Mesenchymal stem cell (in vitro differentiated cells and primary cell): ENCODE measurements around the gene FAIM2.

Source experiments
- DNase-seq: peaks from one replicate; pipeline ENCODE4 v3.0.0-alpha.2; 2013
- H2AFZ ChIP-seq: one replicate; pipeline ENCODE4 v1.6.1; 2013; ENCODE audit warnings: low read depth, mild to moderate bottlenecking, control low read depth, inconsistent platforms, low read length, moderate library complexity
- H2AK5ac ChIP-seq: 2 replicates; pipeline ENCODE4 v1.6.1; 2013; ENCODE audit warnings: low read length, moderate library complexity, mild to moderate bottlenecking, inconsistent platforms; ENCODE audit not compliant: severe bottlenecking
- H2BK120ac ChIP-seq: one replicate; pipeline ENCODE4 v1.6.1; 2013; ENCODE audit warnings: low read depth, mild to moderate bottlenecking, inconsistent platforms, low read length, moderate library complexity
- H2BK12ac ChIP-seq, 2 experiments: one replicate each; pipeline ENCODE4 v1.6.1; 2013; ENCODE audit warnings: inconsistent platforms in 2 of 2, low read length in 2 of 2, mild to moderate bottlenecking in 2 of 2, moderate library complexity in 2 of 2, control low read depth in 1 of 2
- H2BK15ac ChIP-seq: one replicate; pipeline ENCODE4 v1.6.1; 2013; ENCODE audit warnings: mild to moderate bottlenecking, low read depth, inconsistent platforms; ENCODE audit not compliant: poor library complexity, severe bottlenecking
- H2BK5ac ChIP-seq: 2 replicates; pipeline ENCODE4 v1.6.1; 2013; ENCODE audit warnings: low read depth, mild to moderate bottlenecking, low read length, control low read depth, inconsistent platforms; ENCODE audit not compliant: poor library complexity, severe bottlenecking
- H3K14ac ChIP-seq, 2 experiments: one replicate each; pipeline ENCODE4 v1.6.1; 2013; ENCODE audit warnings: inconsistent platforms in 2 of 2, low read length in 2 of 2, control low read depth in 1 of 2, mild to moderate bottlenecking in 1 of 2, moderate library complexity in 1 of 2
- H3K18ac ChIP-seq, 2 experiments: one replicate each; pipeline ENCODE4 v1.6.1; 2013; ENCODE audit warnings: inconsistent platforms in 2 of 2, low read length in 2 of 2, control low read depth in 1 of 2, low read depth in 1 of 2, mild to moderate bottlenecking in 1 of 2
- H3K23ac ChIP-seq, 2 experiments: one replicate each; pipeline ENCODE4 v1.6.1; 2013; ENCODE audit warnings: inconsistent platforms in 2 of 2, low read length in 2 of 2, mild to moderate bottlenecking in 2 of 2, moderate library complexity in 2 of 2, control low read depth in 1 of 2
- H3K27ac ChIP-seq: 2 replicates; pipeline ENCODE4 v1.5.1; 2013; ENCODE audit warnings: mild to moderate bottlenecking, moderate library complexity, low read length, control low read depth, inconsistent platforms; ENCODE audit not compliant: poor library complexity, severe bottlenecking
- H3K27me3 ChIP-seq, 2 experiments: 2 replicates each; pipeline versions ENCODE4 v1.6.1 to v1.7.0; 2013; ENCODE audit warnings: low read length in 2 of 2, mild to moderate bottlenecking in 2 of 2, moderate library complexity in 2 of 2, control low read depth in 1 of 2, inconsistent platforms in 1 of 2; ENCODE audit not compliant: control insufficient read depth in 1 of 2, insufficient read depth in 1 of 2
- H3K36me3 ChIP-seq, 2 experiments: 2 replicates each; pipeline versions ENCODE4 v1.6.1 to v1.7.0; 2013; ENCODE audit warnings: low read length in 2 of 2, control low read depth in 1 of 2, inconsistent platforms in 1 of 2, low read depth in 1 of 2, mild to moderate bottlenecking in 1 of 2; ENCODE audit not compliant: insufficient read depth in 2 of 2, control insufficient read depth in 1 of 2
- H3K4ac ChIP-seq, 2 experiments: one replicate each; pipeline ENCODE4 v1.6.1; 2013; ENCODE audit warnings: inconsistent platforms in 2 of 2, low read length in 2 of 2, mild to moderate bottlenecking in 2 of 2, moderate library complexity in 2 of 2, control low read depth in 1 of 2, low read depth in 1 of 2
- H3K4me1 ChIP-seq: 2 replicates; pipeline ENCODE4 v1.6.1; 2013; ENCODE audit warnings: low read depth, low read length, control low read depth; ENCODE audit not compliant: control insufficient read depth, insufficient read depth
- H3K4me2 ChIP-seq: 2 replicates; pipeline ENCODE4 v1.6.1; 2013; ENCODE audit warnings: low read length, mild to moderate bottlenecking, inconsistent platforms; ENCODE audit not compliant: poor library complexity, severe bottlenecking
- H3K4me3 ChIP-seq, 2 experiments: 2 replicates each; pipeline versions ENCODE4 v1.5.1 to v1.7.0; 2013; ENCODE audit warnings: low read length in 2 of 2, mild to moderate bottlenecking in 2 of 2, control low read depth in 1 of 2, low read depth in 1 of 2; ENCODE audit not compliant: insufficient read depth in 1 of 2
- H3K79me1 ChIP-seq: replicated peaks from 2 replicates; pipeline ENCODE4 v1.6.1; 2013; ENCODE audit warnings: mild to moderate bottlenecking, control low read depth, low read length, inconsistent platforms; ENCODE audit not compliant: poor library complexity, severe bottlenecking
- H3K9ac ChIP-seq: 2 replicates; pipeline ENCODE4 v1.7.0; 2013; ENCODE audit warnings: mild to moderate bottlenecking, low read length, moderate library complexity
- H3K9me3 ChIP-seq: 2 replicates; pipeline ENCODE4 v1.7.0; 2013; ENCODE audit warnings: mild to moderate bottlenecking, low read length; ENCODE audit not compliant: control insufficient read depth
- H4K8ac ChIP-seq: one replicate; pipeline ENCODE4 v1.6.1; 2013; ENCODE audit warnings: inconsistent platforms, mild to moderate bottlenecking, low read length, moderate library complexity
- H4K91ac ChIP-seq: one replicate; pipeline ENCODE4 v1.6.1; 2013; ENCODE audit warnings: mild to moderate bottlenecking, low read length, inconsistent platforms
- WGBS: methylation state at CpG from one replicate; pipeline ENCODE4 v1.1.7; 2013; ENCODE audit warnings: mixed read lengths; 5-methylcytosine and 5-hydroxymethylcytosine counted together

FAIM2 gene

GRCh38 chr12:49939307-49939706 lies 35.6 kb upstream of the FAIM2 start:
- H2AK5ac ChIP-seq = no peak overlapping the region
- H3K4me2 ChIP-seq = no peak overlapping the region
- H3K4me1 ChIP-seq = no peaks in the 10 kb centered on the region
- H3K9ac ChIP-seq = no peak overlapping the region
- no peak overlapping the region for H3K23ac ChIP-seq
- no peak overlapping the region for H2BK12ac ChIP-seq
- H3K27me3 ChIP-seq = no peaks in the 10 kb centered on the region
- H2BK15ac ChIP-seq = no peak overlapping the region
- no peaks in the 10 kb centered on the region for H3K79me1 ChIP-seq
- H3K4me3 ChIP-seq = no peak overlapping the region
- no peak overlapping the region for H2BK5ac ChIP-seq
- no peaks in the 10 kb centered on the region for H3K36me3 ChIP-seq
- no peak overlapping the region for H4K8ac ChIP-seq
- no peak for DNase-seq
- H3K4ac ChIP-seq = no peak overlapping the region
- H2BK120ac ChIP-seq = no peak overlapping the region
- H3K14ac ChIP-seq = no peak overlapping the region
- no peak overlapping the region for H3K27ac ChIP-seq
- H2AFZ ChIP-seq = no peak overlapping the region
- H3K18ac ChIP-seq = no peak overlapping the region
- H3K9me3 ChIP-seq = no peaks in the 10 kb centered on the region
- H4K91ac ChIP-seq = no peak overlapping the region

GRCh38 chr12:49937639-49938300 lies 34.1 kb upstream of the FAIM2 start:
- H3K27me3 ChIP-seq = no peaks in the 10 kb centered on the region
- no peak overlapping the region for H3K23ac ChIP-seq
- no peaks in the 10 kb centered on the region for H3K36me3 ChIP-seq
- H3K4ac ChIP-seq = no peak overlapping the region
- no peak for DNase-seq
- no peak overlapping the region for H2BK12ac ChIP-seq
- no peak overlapping the region for H2BK15ac ChIP-seq
- no peak overlapping the region for H3K14ac ChIP-seq
- no peak overlapping the region for H2AK5ac ChIP-seq
- 81% methylated on average over 8 of the region's 8 CpGs for WGBS
- H4K91ac ChIP-seq = no peak overlapping the region
- no peak overlapping the region for H4K8ac ChIP-seq
- H3K4me3 ChIP-seq = no peak overlapping the region
- no peak overlapping the region for H3K18ac ChIP-seq
- no peak overlapping the region for H3K27ac ChIP-seq
- H3K9ac ChIP-seq = no peak overlapping the region
- H2BK120ac ChIP-seq = no peak overlapping the region
- no peak overlapping the region for H2AFZ ChIP-seq
- H2BK5ac ChIP-seq = no peak overlapping the region
- no peak overlapping the region for H3K4me2 ChIP-seq
- no peaks in the 10 kb centered on the region for H3K79me1 ChIP-seq
- H3K9me3 ChIP-seq = no peaks in the 10 kb centered on the region
- no peaks in the 10 kb centered on the region for H3K4me1 ChIP-seq

- Histone ChIP-seq H4K91ac (no peak overlapping the region), H3K4me3 (no peak overlapping the region), H3K4me2 (no peak overlapping the region), H2BK120ac (no peak overlapping the region), H3K27ac (no peak overlapping the region), H4K8ac (no peak overlapping the region), H3K79me1 (no peaks in the 10 kb centered on the region), H3K9me3 (no peaks in the 10 kb centered on the region), H3K36me3 (no peaks in the 10 kb centered on the region), H2BK12ac (no peak overlapping the region), H2AFZ (no peak overlapping the region), H3K14ac (no peak overlapping the region), H3K9ac (no peak overlapping the region), H2BK5ac (no peak overlapping the region), H2AK5ac (no peak overlapping the region), H2BK15ac (no peak overlapping the region), H3K27me3 (no peaks in the 10 kb centered on the region), H3K18ac (no peak overlapping the region), H3K4ac (no peak overlapping the region), H3K23ac (no peak overlapping the region), H3K4me1 (no peaks in the 10 kb centered on the region)
- no peak for DNase-seq
- WGBS = 82% methylated on average over 3 of the region's 3 CpGs
Observed at GRCh38 chr12:49936925-49937324, 33.2 kb upstream of the FAIM2 start.

GRCh38 chr12:49934505-49934904 lies 30.8 kb upstream of the FAIM2 start:
- H2AK5ac ChIP-seq = no peak overlapping the region
- no peak for DNase-seq
- H3K4me1 ChIP-seq = no peaks in the 10 kb centered on the region
- H4K91ac ChIP-seq = no peak overlapping the region
- H2BK15ac ChIP-seq = no peak overlapping the region
- H3K4me3 ChIP-seq = no peak overlapping the region
- H3K79me1 ChIP-seq = no peaks in the 10 kb centered on the region
- no peak overlapping the region for H2BK12ac ChIP-seq
- no peak overlapping the region for H3K4me2 ChIP-seq
- H3K9me3 ChIP-seq = no peaks in the 10 kb centered on the region
- no peak overlapping the region for H3K9ac ChIP-seq
- no peak overlapping the region for H2BK5ac ChIP-seq
- no peak overlapping the region for H4K8ac ChIP-seq
- no peak overlapping the region for H2AFZ ChIP-seq
- H3K14ac ChIP-seq = no peak overlapping the region
- H3K36me3 ChIP-seq = no peaks in the 10 kb centered on the region
- H3K4ac ChIP-seq = no peak overlapping the region
- H2BK120ac ChIP-seq = no peak overlapping the region
- H3K23ac ChIP-seq = no peak overlapping the region
- no peak overlapping the region for H3K27ac ChIP-seq
- no peak overlapping the region for H3K18ac ChIP-seq
- 90% methylated on average over 2 of the region's 3 CpGs for WGBS
- peaks cover 0 to 3% of the 10 kb centered on the region in 2 experiments for H3K27me3 ChIP-seq
